ENCODE data around the gene MAP7D1.
A peak's percentile ranks its signal among the peaks of the same experiment; 100 is the strongest.

Gene MAP7D1

GRCh38 chr1:36155408-36156328 is at the start of gene MAP7D1:
MAP7D1 (plus strand) TSS chr1:36156160; CDS start chr1:36156418, 258 bp downstream.
- peak; percentile 84 for DNase-seq (ENCODE audit: low spot score)

- DNase-seq (ENCODE audit: low spot score), result no peak
Measured at GRCh38 chr1:36106269-36106668, 49.7 kb upstream of the MAP7D1 start.

- DNase-seq (ENCODE audit: low spot score), result no peak
Measured at GRCh38 chr1:36107394-36107793, 48.6 kb upstream of the MAP7D1 start.

GRCh38 chr1:36108314-36108713 is 47.6 kb upstream of the MAP7D1 start:
- DNase-seq (ENCODE audit: low spot score), result no peak

GRCh38 chr1:36109041-36109679 is 46.8 kb upstream of the MAP7D1 start:
- DNase-seq (ENCODE audit: low spot score), result no peak

- DNase-seq (ENCODE audit: low spot score), result no peak
Measured at GRCh38 chr1:36111151-36111550, 44.8 kb upstream of the MAP7D1 start.

GRCh38 chr1:36112823-36113222 is 43.1 kb upstream of the MAP7D1 start:
- DNase-seq (ENCODE audit: low spot score), result no peak

- no peak for DNase-seq (ENCODE audit: low spot score)
Measured at GRCh38 chr1:36114371-36114770, 41.6 kb upstream of the MAP7D1 start.

- DNase-seq (ENCODE audit: low spot score), result peak; percentile 56
Measured at GRCh38 chr1:36115200-36115669, 40.7 kb upstream of the MAP7D1 start.

- no peak for DNase-seq (ENCODE audit: low spot score)
Measured at GRCh38 chr1:36115931-36116330, 40.0 kb upstream of the MAP7D1 start.

GRCh38 chr1:36116901-36117300 is 39.1 kb upstream of the MAP7D1 start:
- DNase-seq (ENCODE audit: low spot score), result no peak

GRCh38 chr1:36118447-36119204 is 37.3 kb upstream of the MAP7D1 start:
- no peak for DNase-seq (ENCODE audit: low spot score)

GRCh38 chr1:36119456-36119855 is 36.5 kb upstream of the MAP7D1 start:
- no peak for DNase-seq (ENCODE audit: low spot score)

- no peak for DNase-seq (ENCODE audit: low spot score)
Measured at GRCh38 chr1:36122062-36123030, 33.6 kb upstream of the MAP7D1 start.

GRCh38 chr1:36123356-36123755 is 32.6 kb upstream of the MAP7D1 start:
- peak; percentile 3 for DNase-seq (ENCODE audit: low spot score)

GRCh38 chr1:36124404-36125128 is 31.4 kb upstream of the MAP7D1 start:
- peak; percentile 33 for DNase-seq (ENCODE audit: low spot score)

- peak; percentile 70 for DNase-seq (ENCODE audit: low spot score)
Measured at GRCh38 chr1:36125129-36125991, 30.6 kb upstream of the MAP7D1 start, which contains the start of gene COL8A2. COL8A2 (minus strand) TSS chr1:36125222; CDS start chr1:36100242, 24,980 bp downstream.

GRCh38 chr1:36126005-36126716 is 29.8 kb upstream of the MAP7D1 start:
- DNase-seq (ENCODE audit: low spot score), result peak; percentile 17
